GM12801 (cell line): ENCODE measurements around the gene ERVFRD-1.

ENCODE experiments used
- TF ChIP-seq, protein P1 (sequence below): IDR thresholded peaks from one replicate; pipeline ENCODE4 v1.5.1; 2011; ENCODE audit warnings: control low read depth; ENCODE audit not compliant: insufficient read length; ENCODE audit errors: extremely low read depth

The ERVFRD-1 gene

DNA sequence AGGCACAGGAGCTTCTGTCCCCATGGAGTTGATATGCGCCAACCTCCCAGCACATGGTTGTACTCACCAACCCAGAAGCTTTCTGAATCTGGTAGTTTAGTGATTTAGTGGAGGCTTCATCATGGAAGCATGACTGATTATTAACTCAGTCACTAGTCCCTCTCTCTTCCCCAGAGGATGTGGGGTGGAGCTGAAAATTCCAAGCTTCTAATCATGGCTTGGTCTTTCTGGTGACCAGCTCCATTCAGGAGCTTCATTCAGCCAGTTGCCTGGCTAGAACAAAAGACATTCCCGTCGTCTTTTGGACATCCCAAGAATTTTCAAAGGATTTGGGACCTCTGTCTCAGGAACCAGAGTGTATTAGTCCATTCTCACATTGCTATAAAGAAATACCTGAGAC is 31.2 kb downstream of the ERVFRD-1 start:
- TF ChIP-seq, protein P1, sequence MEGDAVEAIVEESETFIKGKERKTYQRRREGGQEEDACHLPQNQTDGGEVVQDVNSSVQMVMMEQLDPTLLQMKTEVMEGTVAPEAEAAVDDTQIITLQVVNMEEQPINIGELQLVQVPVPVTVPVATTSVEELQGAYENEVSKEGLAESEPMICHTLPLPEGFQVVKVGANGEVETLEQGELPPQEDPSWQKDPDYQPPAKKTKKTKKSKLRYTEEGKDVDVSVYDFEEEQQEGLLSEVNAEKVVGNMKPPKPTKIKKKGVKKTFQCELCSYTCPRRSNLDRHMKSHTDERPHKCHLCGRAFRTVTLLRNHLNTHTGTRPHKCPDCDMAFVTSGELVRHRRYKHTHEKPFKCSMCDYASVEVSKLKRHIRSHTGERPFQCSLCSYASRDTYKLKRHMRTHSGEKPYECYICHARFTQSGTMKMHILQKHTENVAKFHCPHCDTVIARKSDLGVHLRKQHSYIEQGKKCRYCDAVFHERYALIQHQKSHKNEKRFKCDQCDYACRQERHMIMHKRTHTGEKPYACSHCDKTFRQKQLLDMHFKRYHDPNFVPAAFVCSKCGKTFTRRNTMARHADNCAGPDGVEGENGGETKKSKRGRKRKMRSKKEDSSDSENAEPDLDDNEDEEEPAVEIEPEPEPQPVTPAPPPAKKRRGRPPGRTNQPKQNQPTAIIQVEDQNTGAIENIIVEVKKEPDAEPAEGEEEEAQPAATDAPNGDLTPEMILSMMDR: no peak

DNA sequence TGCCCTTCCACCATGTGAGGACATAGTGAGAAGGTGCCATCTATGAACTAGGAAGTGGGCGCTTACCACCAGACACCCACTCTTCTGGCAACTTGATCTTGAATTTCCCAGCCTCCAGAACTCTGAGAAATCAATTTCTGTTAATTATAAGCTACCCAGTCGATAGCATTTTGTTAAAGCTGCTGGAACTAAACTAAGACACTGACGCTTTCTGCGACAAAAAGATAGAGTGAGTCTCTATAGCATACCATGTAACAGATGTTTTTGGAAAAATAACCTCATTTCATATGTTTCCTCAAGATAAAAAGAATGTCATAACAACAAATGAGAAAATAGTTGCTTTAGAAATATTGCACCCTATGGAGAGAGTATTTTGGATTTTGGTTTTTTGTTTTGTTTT is 33.3 kb downstream of the ERVFRD-1 start:
- TF ChIP-seq, protein P1: no peak

DNA sequence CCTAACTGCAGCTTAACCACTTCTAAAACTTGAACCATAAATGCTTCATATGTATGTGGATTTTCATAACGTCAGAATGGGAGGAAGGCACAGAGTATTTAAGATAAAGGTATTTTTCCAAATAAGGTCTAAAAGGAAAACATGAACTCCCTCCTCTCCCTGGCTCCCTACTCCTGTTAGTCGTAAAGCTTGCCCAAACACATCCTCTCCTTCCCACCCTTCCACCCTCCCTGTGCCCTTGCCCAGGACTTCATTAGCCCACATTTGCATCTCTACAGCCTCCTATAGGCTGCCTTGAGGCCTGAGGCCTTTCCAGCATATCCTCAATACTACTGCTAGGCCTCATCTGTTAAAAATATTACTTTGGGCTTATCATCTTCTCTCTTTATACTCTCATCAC is 35.0 kb downstream of the ERVFRD-1 start:
- TF ChIP-seq, protein P1: no peak

DNA sequence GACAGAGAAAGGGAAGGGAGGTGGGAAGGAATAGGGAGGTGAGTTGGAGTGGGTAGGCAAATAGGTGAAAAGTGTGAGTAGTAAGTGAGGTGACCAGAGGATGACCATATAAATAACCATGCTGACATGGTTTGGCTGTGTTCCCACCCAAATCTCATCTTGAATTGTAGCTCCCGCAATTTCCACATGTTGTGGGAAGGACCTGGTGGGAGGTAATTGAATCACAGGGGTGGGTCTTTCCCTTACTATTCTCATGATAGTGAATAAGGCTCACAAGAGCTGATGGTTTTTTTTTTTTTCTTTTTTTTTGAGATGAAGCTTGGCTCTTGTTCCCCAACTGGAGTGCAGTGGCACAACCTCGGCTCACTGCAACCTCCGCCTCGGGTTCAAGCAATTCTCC is 39.4 kb downstream of the ERVFRD-1 start:
- TF ChIP-seq, protein P1: no peak

DNA sequence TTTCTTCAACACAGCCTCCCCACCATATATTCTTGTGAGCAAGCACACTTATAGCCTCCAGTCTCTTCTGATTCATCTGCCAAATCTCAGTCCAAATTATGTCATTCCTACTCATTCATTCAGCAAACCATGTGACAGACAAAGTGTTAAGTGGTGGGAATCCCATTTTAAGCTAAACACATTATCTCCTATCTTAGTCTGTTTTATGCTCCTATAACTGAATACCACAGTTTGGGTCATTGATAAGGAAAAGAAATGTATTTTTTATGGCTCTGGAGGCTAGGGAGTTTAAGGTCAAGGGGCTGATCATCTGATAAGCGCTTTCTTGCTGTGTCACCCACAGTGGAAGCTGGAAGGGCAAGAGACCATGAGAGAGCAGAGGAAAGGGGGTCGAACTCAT is 41.8 kb downstream of the ERVFRD-1 start:
- TF ChIP-seq, protein P1: no peak

DNA sequence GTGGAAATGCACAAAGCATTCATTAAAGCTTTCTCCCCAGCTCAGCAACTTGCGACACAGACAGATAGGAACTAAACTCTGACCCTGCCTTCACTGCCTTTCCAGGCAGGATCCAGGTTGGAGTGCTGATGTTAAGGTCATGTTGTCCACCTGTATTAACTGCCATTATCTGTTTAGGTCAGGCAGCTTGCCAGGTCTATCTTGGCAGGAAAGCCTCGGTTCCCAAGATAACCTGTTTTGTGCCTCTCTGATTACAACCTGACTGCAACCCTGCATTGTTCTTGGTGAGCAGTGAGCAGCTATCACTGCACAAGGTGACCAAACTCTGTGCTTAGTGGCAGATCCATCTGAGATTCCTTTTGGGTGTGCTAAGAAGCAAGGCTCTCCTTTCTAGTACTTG is 44.2 kb downstream of the ERVFRD-1 start:
- TF ChIP-seq, protein P1: no peak

DNA sequence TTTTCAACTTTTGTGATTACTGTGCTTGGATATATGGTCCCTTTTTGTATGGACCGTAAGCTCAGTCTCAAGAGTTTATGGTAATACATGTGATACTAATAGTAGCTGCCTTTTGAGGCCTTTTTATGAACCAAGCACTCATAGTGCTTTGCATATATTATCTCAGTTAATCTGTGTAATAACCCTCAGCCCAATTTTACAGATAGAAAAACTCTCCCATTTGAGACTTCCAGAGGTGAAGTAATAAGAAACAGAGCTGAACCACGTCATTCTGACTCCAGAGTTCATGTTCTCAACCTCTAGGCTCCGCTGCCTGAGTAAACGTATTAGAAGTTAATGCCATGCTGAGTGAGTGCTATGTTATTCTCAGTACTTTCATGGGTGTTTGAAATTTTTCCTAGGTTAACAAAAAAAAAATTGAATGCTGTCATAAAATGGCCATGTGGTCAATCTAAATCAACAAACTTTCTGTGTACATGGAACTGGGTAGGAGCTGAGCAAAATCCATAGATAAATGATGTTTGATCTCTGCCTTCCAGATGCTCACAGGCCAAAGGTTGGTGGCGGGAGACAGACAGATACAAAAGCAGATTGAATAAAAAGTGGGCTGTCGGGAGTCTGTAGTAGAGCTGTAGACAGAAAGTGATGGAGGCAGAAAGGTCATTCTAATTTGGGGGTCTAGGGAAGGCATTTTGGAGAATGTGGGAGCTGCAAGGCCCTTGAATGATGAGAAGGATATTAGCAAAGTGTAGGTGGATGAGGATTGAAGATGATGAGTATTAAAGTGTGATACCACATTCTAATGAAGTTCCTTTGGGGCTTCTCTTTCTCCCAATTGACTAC is 44.8 kb downstream of the ERVFRD-1 start:
- TF ChIP-seq, protein P1: no peak
